ENCODE measurements around the gene CA4.

DNA sequence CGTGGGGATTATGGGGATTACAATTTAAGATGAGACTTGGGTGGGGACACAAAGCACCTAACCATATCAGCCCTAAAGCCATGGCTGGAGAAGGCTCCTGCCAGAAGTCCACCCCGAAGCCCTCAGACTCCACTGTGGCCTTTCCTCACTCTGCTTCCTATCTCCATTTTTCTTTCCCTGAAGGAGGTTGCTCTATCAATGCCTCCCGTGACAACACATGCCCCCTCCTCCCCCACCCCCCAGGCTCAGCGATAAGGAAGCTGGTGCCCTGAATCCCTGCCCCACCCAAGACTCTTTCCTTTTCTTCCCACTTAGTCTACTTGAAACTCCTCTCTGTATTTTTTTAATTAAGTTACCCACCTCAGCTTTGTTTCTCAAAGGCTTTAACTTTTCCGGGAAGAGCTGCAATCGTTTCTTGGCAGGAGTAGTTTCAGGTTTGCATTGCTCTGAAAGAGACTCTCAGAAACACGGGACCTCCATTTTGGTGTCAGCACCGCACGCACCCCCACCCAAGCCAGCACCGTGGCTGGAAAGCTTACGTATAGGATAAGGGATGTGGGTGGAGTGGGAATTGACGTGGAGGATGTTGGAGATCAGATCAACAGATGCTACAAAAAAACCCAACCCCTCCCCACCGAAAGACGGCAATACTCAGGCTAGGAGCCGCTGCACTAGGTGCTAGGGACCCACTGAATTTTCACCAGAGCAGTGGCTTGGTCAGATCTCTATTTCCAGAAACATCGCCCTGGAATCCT, 15.2 kb upstream of the CA4 start:
- no peak for TF ChIP-seq YY1 (IDR thresholded peaks at IDR 0.05; ENCODE audit: low read depth)
- no peak for TF ChIP-seq CREB1 (IDR thresholded peaks at IDR 0.05; ENCODE audit: low read depth)

Measured in Ishikawa (cell line).